Measurements from ENCODE around the gene FAM13A. TPM values are rescaled to one million over a fixed set of nuclear protein-coding genes. Genes with fewer than 3 reads are reported as not detected.

Gene FAM13A
- total and polyA plus RNA-seq, 9 of the 15 experiments (the other 6 are each of a cell fraction or from before 2014, with no cell fraction given) = 11.3 to 23.3 (median 14.7) TPM

GRCh38 chr4:88985088-88985773, 71.8 kb downstream of the FAM13A start:
- Histone ChIP-seq H3K9ac (ENCODE audit: insufficient read depth in 1 of 2, low read depth in 2 of 2, low read length in 2 of 2) (no peak overlapping the region), H2AFZ (ENCODE audit: low read depth, low read length) (no peak overlapping the region), H3K79me2 (ENCODE audit: control insufficient read depth, insufficient read depth, low read length) (no peaks in the 10 kb centered on the region), H3K9me1 (ENCODE audit: control insufficient read depth, insufficient read depth, low read length) (no peaks in the 10 kb centered on the region), H3K27me3 (ENCODE audit: control insufficient read depth in 2 of 2, insufficient read depth in 2 of 2, low read length in 2 of 2) (no peaks in the 10 kb centered on the region), H3K4me2 (ENCODE audit: insufficient read depth, low read length) (no peak overlapping the region), H3K9me3 (replicated peaks; ENCODE audit: control insufficient read depth, insufficient read depth, low read depth, low read length) (no peaks in the 10 kb centered on the region), H3K4me3 (no peak overlapping the region), H4K20me1 (replicated peaks; ENCODE audit: control insufficient read depth, insufficient read depth, low read length) (no peaks in the 10 kb centered on the region), H3K36me3 (ENCODE audit: control insufficient read depth, insufficient read depth, low read length) (peaks cover 11% of the 10 kb centered on the region; the same call in 2 of the 3 replicates), H3K4me1 (replicated peaks in 1 of 2; ENCODE audit: control insufficient read depth in 2 of 2, insufficient read depth in 2 of 2, low read length in 2 of 2) (no peaks in the 10 kb centered on the region), H3K27ac (ENCODE audit: extremely low read depth, low read depth, low read length) (no peak overlapping the region)
- ATAC-seq = no peak
- no TSS peak for BruUV-seq (replicated peaks)
- in situ Hi-C loops (cut with MboI) = no loop called here
- TF ChIP-seq DIDO1 (tag; IDR thresholded peaks at IDR 0.05; ENCODE audit: low read depth) (no peak), FIP1L1 (IDR thresholded peaks at IDR 0.05; ENCODE audit: low read depth, low read length, poor library complexity, severe bottlenecking) (no peak), BRF2 (IDR thresholded peaks at IDR 0.05; ENCODE audit: borderline replicate concordance, insufficient read depth, insufficient read length) (no peak)
- TF ChIP-seq, protein P1, sequence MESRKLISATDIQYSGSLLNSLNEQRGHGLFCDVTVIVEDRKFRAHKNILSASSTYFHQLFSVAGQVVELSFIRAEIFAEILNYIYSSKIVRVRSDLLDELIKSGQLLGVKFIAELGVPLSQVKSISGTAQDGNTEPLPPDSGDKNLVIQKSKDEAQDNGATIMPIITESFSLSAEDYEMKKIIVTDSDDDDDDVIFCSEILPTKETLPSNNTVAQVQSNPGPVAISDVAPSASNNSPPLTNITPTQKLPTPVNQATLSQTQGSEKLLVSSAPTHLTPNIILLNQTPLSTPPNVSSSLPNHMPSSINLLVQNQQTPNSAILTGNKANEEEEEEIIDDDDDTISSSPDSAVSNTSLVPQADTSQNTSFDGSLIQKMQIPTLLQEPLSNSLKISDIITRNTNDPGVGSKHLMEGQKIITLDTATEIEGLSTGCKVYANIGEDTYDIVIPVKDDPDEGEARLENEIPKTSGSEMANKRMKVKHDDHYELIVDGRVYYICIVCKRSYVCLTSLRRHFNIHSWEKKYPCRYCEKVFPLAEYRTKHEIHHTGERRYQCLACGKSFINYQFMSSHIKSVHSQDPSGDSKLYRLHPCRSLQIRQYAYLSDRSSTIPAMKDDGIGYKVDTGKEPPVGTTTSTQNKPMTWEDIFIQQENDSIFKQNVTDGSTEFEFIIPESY (CRISPR knock-in tag; IDR thresholded peaks at IDR 0.05) = no peak
- 64% methylated on average over 5 of the region's 5 CpGs for WGBS (ENCODE audit: insufficient coverage, low coverage, missing lambda C conversion rate)
- CTCF ChIA-PET (ENCODE audit: low intra/inter-chr PET ratio) = no interaction called here
- no peak for FAIRE-seq
- intact Hi-C loops (cut with micrococcal nuclease) = no loop called here
- POLR2A ChIA-PET = no interaction called here
- DNase-seq (ENCODE audit: extremely low read depth in 1 of 4, low spot score in 3 of 4) = no peak

All from K562 (cell line).